GM10266 (cell line): ENCODE results near the gene HBM.

Experiments used
- DNase-seq: peaks from one replicate; pipeline ENCODE4 v3.0.0; 2012; ENCODE audit errors: extremely low spot score
- TF ChIP-seq, protein P1 (sequence below): IDR thresholded peaks from 2 replicates; pipeline ENCODE4 v1.5.1; 2012; ENCODE audit warnings: mild to moderate bottlenecking, low read depth; ENCODE audit not compliant: control insufficient read depth, insufficient read depth; ENCODE audit errors: missing control alignments

Gene HBM

GRCh38 chr16:212999-213398 lies 47.2 kb downstream of the HBM start:
- TF ChIP-seq, protein P1, sequence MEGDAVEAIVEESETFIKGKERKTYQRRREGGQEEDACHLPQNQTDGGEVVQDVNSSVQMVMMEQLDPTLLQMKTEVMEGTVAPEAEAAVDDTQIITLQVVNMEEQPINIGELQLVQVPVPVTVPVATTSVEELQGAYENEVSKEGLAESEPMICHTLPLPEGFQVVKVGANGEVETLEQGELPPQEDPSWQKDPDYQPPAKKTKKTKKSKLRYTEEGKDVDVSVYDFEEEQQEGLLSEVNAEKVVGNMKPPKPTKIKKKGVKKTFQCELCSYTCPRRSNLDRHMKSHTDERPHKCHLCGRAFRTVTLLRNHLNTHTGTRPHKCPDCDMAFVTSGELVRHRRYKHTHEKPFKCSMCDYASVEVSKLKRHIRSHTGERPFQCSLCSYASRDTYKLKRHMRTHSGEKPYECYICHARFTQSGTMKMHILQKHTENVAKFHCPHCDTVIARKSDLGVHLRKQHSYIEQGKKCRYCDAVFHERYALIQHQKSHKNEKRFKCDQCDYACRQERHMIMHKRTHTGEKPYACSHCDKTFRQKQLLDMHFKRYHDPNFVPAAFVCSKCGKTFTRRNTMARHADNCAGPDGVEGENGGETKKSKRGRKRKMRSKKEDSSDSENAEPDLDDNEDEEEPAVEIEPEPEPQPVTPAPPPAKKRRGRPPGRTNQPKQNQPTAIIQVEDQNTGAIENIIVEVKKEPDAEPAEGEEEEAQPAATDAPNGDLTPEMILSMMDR: no peak

More at GRCh38 chr16:212999-213398, 47.2 kb downstream of the HBM start:
- DNase-seq: no peak
